ENCODE results near the gene CDC23.

DNA sequence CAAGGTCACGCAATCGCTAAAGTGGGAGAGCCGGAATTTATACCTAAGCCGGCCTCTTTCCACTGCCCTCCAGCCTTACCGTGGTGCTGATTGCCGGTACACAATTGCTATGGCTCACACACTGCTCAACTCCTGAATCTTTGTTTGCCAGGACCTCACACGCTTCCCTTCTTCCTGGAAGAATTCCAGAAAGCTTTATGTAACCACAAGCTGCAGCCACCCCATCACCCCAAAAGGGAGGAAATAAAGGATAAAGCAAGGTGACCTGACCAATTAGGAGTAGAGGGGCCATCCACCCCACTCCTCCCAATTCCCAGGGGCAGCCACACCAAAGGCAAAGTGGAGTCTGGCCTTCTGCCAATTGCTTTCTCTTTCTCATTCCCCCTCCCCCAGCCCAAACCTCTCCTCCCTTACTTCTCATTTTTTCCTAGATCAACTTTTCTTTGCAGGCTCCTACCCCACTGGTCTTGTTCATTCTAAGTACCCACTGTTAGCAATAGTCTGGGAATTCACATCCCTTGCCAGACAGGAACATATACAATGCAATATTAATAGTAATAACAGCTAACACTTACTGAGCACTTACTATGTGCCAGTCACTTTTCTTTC, 18.0 kb upstream of the CDC23 start:
- TF ChIP-seq, protein P1, sequence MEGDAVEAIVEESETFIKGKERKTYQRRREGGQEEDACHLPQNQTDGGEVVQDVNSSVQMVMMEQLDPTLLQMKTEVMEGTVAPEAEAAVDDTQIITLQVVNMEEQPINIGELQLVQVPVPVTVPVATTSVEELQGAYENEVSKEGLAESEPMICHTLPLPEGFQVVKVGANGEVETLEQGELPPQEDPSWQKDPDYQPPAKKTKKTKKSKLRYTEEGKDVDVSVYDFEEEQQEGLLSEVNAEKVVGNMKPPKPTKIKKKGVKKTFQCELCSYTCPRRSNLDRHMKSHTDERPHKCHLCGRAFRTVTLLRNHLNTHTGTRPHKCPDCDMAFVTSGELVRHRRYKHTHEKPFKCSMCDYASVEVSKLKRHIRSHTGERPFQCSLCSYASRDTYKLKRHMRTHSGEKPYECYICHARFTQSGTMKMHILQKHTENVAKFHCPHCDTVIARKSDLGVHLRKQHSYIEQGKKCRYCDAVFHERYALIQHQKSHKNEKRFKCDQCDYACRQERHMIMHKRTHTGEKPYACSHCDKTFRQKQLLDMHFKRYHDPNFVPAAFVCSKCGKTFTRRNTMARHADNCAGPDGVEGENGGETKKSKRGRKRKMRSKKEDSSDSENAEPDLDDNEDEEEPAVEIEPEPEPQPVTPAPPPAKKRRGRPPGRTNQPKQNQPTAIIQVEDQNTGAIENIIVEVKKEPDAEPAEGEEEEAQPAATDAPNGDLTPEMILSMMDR (IDR thresholded peaks at IDR 0.05): no peak
- TF ChIP-seq POLR2A (IDR thresholded peaks at IDR 0.05) (no peak), POLR2AphosphoS5 (IDR thresholded peaks at IDR 0.05) (no peak)
